Gastroesophageal sphincter (tissue), 3 donors: ENCODE data around the gene MTMR10.

Source experiments
- CTCF ChIP-seq, 4 experiments: fragments of 200-600 bp in 2 of 4; fragments of 450-650 bp in 2 of 4; sonication (generic) in 1 of 4; IDR thresholded peaks; one replicate each; pipeline ENCODE4 v1.5.1; 2017 to 2019; ENCODE audit warnings: antibody characterized with exemption in 4 of 4, mild to moderate bottlenecking in 2 of 4, moderate library complexity in 2 of 4
- POLR2A ChIP-seq, 2 donors: fragments of 450-650 bp; IDR thresholded peaks; one replicate each; pipeline ENCODE4 v1.6.1; 2017; ENCODE audit warnings: antibody characterized with exemption in 2 of 2, mild to moderate bottlenecking in 2 of 2, moderate library complexity in 1 of 2

GRCh38 chr15:31037731-31038477, 46.5 kb upstream of the MTMR10 start:
- TF ChIP-seq CTCF (IDR thresholded peaks at IDR 0.05) = no peak
- no peak for TF ChIP-seq POLR2A (IDR thresholded peaks at IDR 0.05)
